C4-2B (cell line): ENCODE data around the gene RSPO1.

Experiments
- CTCF ChIP-seq: fragments of 450-650 bp; conservative IDR thresholded peaks from 2 replicates; pipeline ENCODE4 v1.5.1; 2017; ENCODE audit warnings: mild to moderate bottlenecking
- ZFX ChIP-seq: fragments of 450-650 bp; IDR thresholded peaks from 2 replicates; pipeline ENCODE4 v1.6.1; 2017

- no peak for TF ChIP-seq CTCF
- TF ChIP-seq ZFX, result no peak
These were observed 4.8 kb downstream of the RSPO1 start for GRCh38 chr1:37629726-37630425.
